ENCODE results near the gene ZBTB45.
"Not testable (repeated sequence)": the region's sequence is repeated elsewhere in the genome, so short reads cannot be mapped to it uniquely, and the experiment has no call there.

Gene ZBTB45

DNA sequence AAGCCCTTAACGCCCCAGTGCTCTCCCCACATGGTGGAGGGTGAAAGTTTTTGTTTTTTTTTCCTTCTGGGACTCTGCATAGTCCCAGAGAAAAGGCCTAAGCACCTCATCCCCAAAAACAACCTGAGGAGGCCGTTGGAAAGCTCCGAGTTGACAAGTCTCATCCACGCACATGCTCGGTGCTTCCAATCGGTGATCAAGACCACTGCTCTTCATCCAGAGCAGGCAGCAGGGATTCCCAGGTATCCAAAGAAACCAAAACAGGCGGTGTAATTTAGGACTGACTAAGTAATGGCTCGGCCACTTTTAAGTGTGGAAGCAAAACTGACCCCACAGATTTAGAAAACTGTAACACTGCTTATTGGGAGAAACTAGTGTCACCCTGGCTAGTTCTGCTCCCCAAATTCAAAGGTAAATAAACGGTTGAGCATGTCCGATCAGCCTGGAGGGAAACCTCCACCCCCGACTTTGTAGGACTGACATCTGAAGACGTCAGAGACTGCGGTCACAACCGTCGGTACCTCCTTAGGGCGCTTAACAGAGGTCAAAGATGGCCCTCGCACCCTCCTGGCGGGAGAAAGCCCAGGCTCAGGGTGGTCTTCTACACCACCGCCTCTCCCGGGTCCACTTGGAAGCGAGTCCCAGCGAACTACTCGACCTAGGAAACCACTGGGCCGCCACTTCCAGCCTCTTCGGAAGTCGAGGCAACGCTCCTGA lies 44.5 kb downstream of the ZBTB45 start:
- no peak for DNase-seq (ENCODE audit: low spot score)

DNA sequence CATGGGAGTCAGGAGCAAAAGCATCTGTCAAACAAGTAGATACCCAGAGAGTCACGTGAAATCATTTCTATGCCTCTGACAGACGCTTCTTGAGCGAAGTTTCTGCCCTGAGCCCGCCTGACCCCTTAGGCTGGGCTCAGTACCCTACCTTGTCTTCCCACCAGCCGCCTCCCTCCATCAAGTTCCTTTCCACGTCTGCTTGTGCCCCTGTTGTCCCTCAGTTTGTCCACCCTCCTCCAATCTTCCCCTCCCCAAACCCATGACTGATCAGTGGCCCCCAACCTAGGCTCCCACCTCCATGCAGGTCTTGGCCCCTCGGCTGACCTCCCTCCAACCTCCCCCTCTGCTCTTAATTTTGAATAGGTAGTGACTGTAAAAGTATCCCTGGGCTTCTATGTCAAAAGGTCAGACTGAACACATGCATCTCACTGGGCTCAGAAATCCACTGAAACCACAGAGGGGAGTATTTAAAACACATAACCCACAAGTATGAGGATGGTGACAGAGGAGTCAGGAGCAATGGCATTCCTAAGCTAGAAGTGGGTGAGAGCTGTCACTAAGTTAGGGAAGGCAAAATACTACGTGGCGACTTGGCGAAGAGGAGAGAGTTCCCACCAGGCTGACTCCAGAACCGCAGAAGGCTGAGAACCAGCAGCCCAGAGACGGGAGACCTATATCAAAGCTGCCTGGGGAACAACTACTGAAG lies 45.2 kb downstream of the ZBTB45 start:
- no peak for DNase-seq (ENCODE audit: low spot score)

DNA sequence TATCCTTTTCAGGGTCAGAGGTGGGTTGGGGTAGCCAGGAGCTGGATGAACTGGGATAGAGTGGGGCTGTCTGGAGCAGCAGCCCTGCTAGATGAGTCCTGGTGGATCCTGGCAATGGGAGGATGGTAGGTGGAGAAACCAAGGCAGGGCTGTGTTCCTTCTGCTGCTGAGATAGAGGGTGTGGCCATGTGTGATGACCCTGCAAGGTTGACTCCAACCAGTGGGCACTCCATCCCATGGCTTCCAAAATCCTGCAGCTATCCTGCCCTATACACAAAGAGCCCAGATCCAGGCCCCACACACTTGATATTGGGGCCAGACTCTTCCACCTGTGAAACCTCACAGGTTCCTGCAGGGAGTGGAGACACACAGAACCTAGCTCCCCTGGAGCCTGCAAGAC lies 45.8 kb downstream of the ZBTB45 start:
- no peak for DNase-seq (ENCODE audit: low spot score)

DNA sequence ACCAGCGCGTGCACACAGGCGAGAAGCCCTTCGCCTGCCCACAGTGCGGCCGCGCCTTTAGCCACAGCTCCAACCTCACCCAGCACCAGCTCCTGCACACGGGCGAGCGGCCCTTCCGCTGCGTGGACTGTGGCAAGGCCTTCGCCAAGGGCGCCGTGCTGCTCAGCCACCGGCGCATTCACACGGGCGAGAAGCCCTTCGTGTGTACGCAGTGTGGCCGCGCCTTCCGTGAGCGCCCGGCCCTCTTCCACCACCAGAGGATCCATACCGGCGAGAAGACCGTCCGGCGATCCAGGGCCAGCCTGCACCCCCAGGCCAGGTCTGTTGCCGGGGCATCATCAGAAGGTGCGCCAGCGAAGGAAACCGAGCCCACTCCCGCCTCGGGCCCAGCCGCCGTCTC lies 47.9 kb downstream of the ZBTB45 start:
- no peak for DNase-seq (ENCODE audit: low spot score)

DNA sequence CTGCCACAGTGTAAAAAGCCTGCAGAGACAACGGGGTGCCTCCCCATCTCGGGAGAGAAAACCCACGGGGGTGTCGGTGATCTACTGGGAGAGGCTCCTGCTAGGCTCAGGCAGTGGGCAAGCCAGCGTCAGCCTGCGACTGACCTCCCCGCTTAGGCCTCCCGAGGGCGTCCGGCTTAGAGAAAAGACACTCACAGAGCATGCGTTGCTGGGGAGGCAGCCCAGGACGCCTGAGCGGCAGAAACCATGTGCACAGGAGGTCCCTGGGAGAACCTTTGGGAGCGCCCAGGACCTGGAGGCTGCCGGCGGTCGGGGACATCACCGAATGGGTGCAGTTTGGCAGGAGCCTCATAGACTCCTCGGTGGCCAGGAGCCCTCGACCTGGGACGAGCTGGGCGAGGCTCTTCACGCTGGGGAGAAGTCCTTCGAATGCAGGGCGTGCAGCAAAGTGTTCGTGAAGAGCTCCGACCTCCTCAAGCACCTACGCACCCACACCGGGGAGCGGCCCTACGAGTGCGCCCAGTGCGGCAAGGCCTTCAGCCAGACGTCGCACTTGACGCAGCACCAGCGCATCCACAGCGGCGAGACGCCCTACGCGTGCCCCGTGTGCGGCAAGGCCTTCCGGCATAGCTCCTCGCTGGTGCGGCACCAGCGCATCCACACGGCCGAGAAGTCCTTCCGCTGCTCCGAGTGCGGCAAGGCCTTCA lies 48.6 kb downstream of the ZBTB45 start:
- DNase-seq (ENCODE audit: low spot score), result not testable (repeated sequence)

DNA sequence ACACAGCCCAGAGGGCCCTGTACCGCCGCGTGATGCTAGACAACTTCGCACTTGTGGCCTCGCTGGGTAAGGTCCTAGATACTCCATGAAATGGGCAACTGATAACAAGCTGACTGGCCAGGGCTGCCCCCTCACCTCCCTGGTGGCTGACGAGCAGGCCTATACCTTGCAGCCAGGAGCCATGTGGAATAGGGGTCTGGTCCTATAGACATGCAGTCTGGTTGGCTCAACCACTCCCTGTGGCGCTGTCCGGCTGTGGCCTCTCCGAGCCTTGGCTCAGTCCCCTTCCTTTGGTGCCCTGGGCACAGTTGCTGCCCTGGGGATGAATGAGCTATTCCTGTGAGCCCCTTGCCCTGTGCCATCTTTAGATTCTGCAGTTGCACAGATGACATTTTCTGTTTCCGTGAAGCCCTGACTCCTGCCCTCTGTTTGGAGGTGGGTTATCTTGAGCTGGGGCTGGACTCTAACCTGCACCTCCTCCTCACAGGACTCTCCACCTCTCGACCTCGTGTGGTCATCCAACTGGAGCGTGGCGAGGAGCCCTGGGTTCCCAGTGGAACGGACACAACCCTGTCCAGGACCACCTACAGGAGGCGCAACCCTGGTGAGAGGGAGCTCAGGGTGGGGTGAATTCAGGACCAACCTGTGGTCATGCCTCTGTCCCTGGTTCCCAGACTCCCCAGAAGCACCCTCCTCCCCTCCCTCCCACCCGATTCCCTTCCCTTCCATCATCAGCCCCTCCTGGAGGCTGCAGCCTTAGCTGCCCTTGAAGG lies 50.2 kb downstream of the ZBTB45 start:
- DNase-seq (ENCODE audit: low spot score), result no peak

DNA sequence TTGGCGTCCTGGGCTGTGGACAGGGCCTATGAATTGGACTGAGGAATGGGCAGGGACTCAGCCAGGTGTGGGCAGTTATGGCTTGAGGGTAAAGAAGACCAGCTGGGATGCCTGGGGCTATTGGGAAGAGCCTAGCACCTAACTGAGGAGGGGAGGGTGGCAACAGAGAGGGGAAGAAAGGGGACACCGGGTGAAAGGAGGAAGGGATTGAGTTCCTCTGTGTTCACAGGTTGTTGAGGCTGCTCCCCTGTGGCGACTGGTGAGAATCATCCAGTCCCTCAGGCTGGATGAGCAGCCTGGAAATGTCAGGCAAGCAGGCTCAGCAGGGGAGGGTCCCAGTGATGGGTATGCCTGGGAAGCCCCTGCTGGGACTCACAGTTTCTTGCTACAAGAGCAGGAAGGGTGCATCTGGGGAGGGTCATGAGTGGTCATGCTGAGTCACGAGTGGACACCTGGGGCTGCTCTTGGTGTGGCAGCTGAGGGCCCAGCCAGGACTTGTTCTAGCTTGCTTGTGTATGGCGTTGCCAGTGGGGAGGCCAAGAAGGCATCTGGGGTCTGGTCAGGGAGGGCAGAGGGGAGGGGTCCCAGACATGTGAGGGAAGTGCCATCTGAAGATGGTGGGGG lies 51.3 kb downstream of the ZBTB45 start:
- DNase-seq (ENCODE audit: low spot score), result no peak

DNA sequence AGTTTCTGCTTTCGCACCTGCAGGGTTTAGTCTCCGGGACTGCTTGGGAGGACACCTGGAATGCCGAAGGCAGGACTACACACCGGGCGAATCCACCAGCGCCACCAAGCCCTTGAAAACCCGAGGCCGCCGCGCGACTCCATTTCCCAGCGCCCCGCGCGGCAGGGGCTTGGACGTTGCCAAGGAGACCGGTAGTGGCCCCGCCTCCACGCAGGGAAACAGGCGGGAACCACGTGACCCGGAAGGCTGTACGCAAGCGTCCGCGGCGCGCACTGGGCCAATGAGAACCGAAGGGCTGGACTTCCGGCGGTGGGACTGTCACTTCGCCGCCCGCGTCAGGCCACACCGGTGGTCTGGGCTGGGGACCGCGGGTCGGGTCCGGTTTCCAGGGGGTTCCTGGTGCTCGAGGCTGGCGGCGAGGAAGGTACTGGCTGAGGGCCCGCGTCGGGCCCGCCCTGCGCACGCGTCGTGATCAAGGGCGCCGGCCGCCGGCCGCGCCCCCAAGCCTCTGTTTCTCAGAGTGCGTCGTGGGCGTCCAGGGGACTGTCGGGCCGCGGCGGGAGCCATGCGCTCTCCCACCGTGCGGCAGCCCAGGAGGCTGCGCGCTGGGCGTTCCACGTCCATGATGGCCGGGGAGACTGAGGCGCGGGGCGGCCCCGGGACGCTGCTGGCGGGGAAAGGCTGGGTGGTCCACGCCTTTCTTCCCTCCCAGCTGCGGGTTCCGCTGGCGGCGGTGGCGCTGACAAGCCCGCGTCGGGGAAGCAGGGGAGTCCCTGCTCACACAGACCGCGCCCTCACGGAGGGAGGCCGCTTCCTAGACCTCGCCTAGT lies 52.6 kb downstream of the ZBTB45 start, which contains the start of gene ZNF324:
TSS of gene ZNF324 (plus strand) at position 321 of the 830 bp plus-strand sequence. CDS start 2,106 bp downstream, outside the sequence.
- DNase-seq (ENCODE audit: low spot score), result peak; percentile 96

DNA sequence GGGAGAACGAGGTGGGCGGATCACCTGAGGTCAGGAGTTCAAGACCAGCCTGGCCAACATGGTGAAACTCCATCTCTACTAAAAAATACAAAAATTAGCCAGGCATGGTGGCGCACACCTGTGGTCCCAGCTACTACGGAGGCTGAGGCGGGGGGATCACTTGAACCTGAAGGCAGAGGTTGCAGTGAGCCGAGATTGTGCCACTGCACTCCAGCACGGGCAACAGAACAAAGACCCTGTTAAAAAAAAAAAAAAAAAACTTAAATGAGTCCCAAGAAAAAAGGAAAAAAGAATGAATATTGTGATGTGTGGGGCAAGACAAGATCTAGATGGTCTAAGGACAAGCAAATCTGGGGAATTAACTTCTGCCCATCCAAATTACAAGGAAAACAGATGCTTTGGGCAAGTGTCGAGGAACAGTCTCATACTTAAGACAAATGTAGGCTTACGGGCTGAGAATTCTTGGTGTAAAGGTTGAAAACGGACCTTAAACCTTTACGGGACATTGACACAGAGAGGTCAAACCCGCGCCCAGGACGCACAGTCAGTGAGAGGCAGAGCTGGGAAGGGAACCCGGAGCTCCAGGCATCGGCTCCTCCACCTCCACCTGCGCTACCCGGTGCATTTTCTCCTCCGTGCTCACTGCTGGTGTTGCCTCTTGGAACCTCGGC lies 53.4 kb downstream of the ZBTB45 start:
- no peak for DNase-seq (ENCODE audit: low spot score)

All from LoVo (cell line).